ENCODE measurements around the gene IFNAR1.

Gene IFNAR1

DNA sequence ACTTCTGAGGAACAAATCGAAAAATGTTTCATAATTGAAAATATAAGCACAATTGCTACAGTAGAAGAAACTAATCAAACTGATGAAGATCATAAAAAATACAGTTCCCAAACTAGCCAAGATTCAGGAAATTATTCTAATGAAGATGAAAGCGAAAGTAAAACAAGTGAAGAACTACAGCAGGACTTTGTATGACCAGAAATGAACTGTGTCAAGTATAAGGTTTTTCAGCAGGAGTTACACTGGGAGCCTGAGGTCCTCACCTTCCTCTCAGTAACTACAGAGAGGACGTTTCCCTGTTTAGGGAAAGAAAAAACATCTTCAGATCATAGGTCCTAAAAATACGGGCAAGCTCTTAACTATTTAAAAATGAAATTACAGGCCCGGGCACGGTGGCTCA is 30.6 kb downstream of the IFNAR1 start:
- H3K36me3 ChIP-seq (replicated peaks in 1 of 2; ENCODE audit: control insufficient read depth in 2 of 2, insufficient read depth in 2 of 2, low read length in 2 of 2), result peaks cover 11 to 64% of the 10 kb centered on the region in 2 donors
- H3K4me3 ChIP-seq (ENCODE audit: low read length in 2 of 2), result no peak overlapping the region
- no peak overlapping the region for H3K18ac ChIP-seq (ENCODE audit: low read length)
- no CpG with 5 or more reads among the region's 6 CpGs for WGBS, 2 donors (ENCODE audit: extremely low coverage in 2 of 2, insufficient read length in 2 of 2, insufficient replicate concordance in 1 of 2)
- H2BK5ac ChIP-seq (ENCODE audit: low read length), result no peak overlapping the region
- no peak for DNase-seq (ENCODE audit: low spot score)
- no peak overlapping the region for H3K23ac ChIP-seq (ENCODE audit: low read depth, low read length, poor library complexity)
- H2BK12ac ChIP-seq (ENCODE audit: low read length), result no peak overlapping the region
- H3K4me1 ChIP-seq (ENCODE audit: control insufficient read depth in 2 of 2, insufficient read depth in 1 of 2, low read depth in 1 of 2, low read length in 2 of 2), result no peaks in the 10 kb centered on the region
- no peaks in the 10 kb centered on the region for H3K27me3 ChIP-seq (ENCODE audit: control insufficient read depth in 3 of 3, insufficient read depth in 3 of 3, low read depth in 1 of 3, low read length in 3 of 3)
- H2AK5ac ChIP-seq (ENCODE audit: low read depth, low read length), result no peak overlapping the region
- no peak overlapping the region for H2AFZ ChIP-seq (ENCODE audit: low read length)
- H3K27ac ChIP-seq (replicated peaks; ENCODE audit: low read length), result no peak overlapping the region
- no peak overlapping the region for H2BK120ac ChIP-seq (ENCODE audit: low read depth, low read length)
- H4K8ac ChIP-seq (ENCODE audit: low read depth, low read length), result no peak overlapping the region
- no peak overlapping the region for H3K9ac ChIP-seq (ENCODE audit: low read depth, low read length, poor library complexity)
- H3K4ac ChIP-seq (ENCODE audit: low read length), result no peak overlapping the region
- H4K91ac ChIP-seq (ENCODE audit: low read depth, low read length, poor library complexity), result no peak overlapping the region
- no peaks in the 10 kb centered on the region for H3K9me3 ChIP-seq (replicated peaks in 1 of 2; ENCODE audit: control insufficient read depth in 2 of 2, insufficient read depth in 1 of 2, low read depth in 1 of 2, low read length in 2 of 2)
- H3K14ac ChIP-seq (ENCODE audit: low read length), result no peak overlapping the region
- no peak overlapping the region for H3K4me2 ChIP-seq (ENCODE audit: insufficient read depth, low read length, poor library complexity, severe bottlenecking)
- H2BK15ac ChIP-seq (ENCODE audit: low read length), result no peak overlapping the region
- H3K79me1 ChIP-seq (ENCODE audit: low read depth, low read length), result no peaks in the 10 kb centered on the region

- H3K9me3 ChIP-seq (replicated peaks in 1 of 2; ENCODE audit: control insufficient read depth in 2 of 2, insufficient read depth in 1 of 2, low read depth in 1 of 2, low read length in 2 of 2), result no peaks in the 10 kb centered on the region
Observed at GRCh38 chr21:33355996-33356395, 31.2 kb downstream of the IFNAR1 start.

DNA sequence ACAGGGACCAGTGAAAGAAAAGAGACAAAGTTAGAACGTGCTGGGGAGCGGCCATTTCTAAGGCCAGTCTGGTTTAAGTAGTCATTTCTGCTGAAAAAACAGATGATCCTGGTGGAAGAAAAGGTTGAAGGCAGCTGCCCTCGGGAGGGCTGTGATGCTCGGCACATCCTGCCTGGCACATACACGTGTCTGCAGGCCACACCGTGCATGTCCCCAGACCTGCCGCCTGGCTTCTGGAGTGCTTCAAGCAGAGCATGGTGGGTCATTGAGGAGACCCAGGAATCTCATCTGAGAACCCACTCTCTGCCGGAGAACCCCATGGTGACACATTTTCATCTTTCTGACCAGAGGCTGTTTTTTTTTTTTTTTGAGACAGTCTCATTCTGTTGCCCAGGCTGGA is 32.4 kb downstream of the IFNAR1 start:
- no peaks in the 10 kb centered on the region for H3K27me3 ChIP-seq (ENCODE audit: control insufficient read depth in 3 of 3, insufficient read depth in 3 of 3, low read depth in 1 of 3, low read length in 3 of 3)
- H3K4me3 ChIP-seq (ENCODE audit: low read length in 2 of 2), result no peak overlapping the region
- H4K8ac ChIP-seq (ENCODE audit: low read depth, low read length), result no peak overlapping the region
- H2AK5ac ChIP-seq (ENCODE audit: low read depth, low read length), result no peak overlapping the region
- H3K4ac ChIP-seq (ENCODE audit: low read length), result no peak overlapping the region
- H3K23ac ChIP-seq (ENCODE audit: low read depth, low read length, poor library complexity), result no peak overlapping the region
- DNase-seq (ENCODE audit: low spot score), result no peak
- no peak overlapping the region for H2AFZ ChIP-seq (ENCODE audit: low read length)
- H2BK15ac ChIP-seq (ENCODE audit: low read length), result no peak overlapping the region
- H4K91ac ChIP-seq (ENCODE audit: low read depth, low read length, poor library complexity), result no peak overlapping the region
- no peaks in the 10 kb centered on the region for H3K79me1 ChIP-seq (ENCODE audit: low read depth, low read length)
- no peak overlapping the region for H3K4me2 ChIP-seq (ENCODE audit: insufficient read depth, low read length, poor library complexity, severe bottlenecking)
- H3K27ac ChIP-seq (replicated peaks; ENCODE audit: low read length), result no peak overlapping the region
- H3K14ac ChIP-seq (ENCODE audit: low read length), result no peak overlapping the region
- no peak overlapping the region for H2BK12ac ChIP-seq (ENCODE audit: low read length)
- no CpG with 5 or more reads among the region's 8 CpGs for WGBS, 2 donors (ENCODE audit: extremely low coverage in 2 of 2, insufficient read length in 2 of 2, insufficient replicate concordance in 1 of 2)
- H3K9ac ChIP-seq (ENCODE audit: low read depth, low read length, poor library complexity), result no peak overlapping the region
- no peak overlapping the region for H2BK5ac ChIP-seq (ENCODE audit: low read length)
- H3K9me3 ChIP-seq (replicated peaks in 1 of 2; ENCODE audit: control insufficient read depth in 2 of 2, insufficient read depth in 1 of 2, low read depth in 1 of 2, low read length in 2 of 2), result no peaks in the 10 kb centered on the region
- H3K18ac ChIP-seq (ENCODE audit: low read length), result peak overlapping the region; percentile 13
- H3K4me1 ChIP-seq (ENCODE audit: control insufficient read depth in 2 of 2, insufficient read depth in 1 of 2, low read depth in 1 of 2, low read length in 2 of 2), result no peaks in the 10 kb centered on the region
- peaks cover 8 to 47% of the 10 kb centered on the region in 2 donors for H3K36me3 ChIP-seq (replicated peaks in 1 of 2; ENCODE audit: control insufficient read depth in 2 of 2, insufficient read depth in 2 of 2, low read length in 2 of 2)
- H2BK120ac ChIP-seq (ENCODE audit: low read depth, low read length), result no peak overlapping the region

More at GRCh38 chr21:33355996-33356395, 31.2 kb downstream of the IFNAR1 start:
- H3K9ac ChIP-seq (ENCODE audit: low read depth, low read length, poor library complexity), result no peak overlapping the region
- H3K23ac ChIP-seq (ENCODE audit: low read depth, low read length, poor library complexity), result no peak overlapping the region
- no peaks in the 10 kb centered on the region for H3K27me3 ChIP-seq (ENCODE audit: control insufficient read depth in 3 of 3, insufficient read depth in 3 of 3, low read depth in 1 of 3, low read length in 3 of 3)
- no peak overlapping the region for H2AFZ ChIP-seq (ENCODE audit: low read length)
- no peak overlapping the region for H2BK120ac ChIP-seq (ENCODE audit: low read depth, low read length)
- H3K27ac ChIP-seq (replicated peaks; ENCODE audit: low read length), result no peak overlapping the region
- no peak overlapping the region for H3K14ac ChIP-seq (ENCODE audit: low read length)
- H3K18ac ChIP-seq (ENCODE audit: low read length), result no peak overlapping the region
- no CpG with 5 or more reads among the region's 11 CpGs for WGBS, 2 donors (ENCODE audit: extremely low coverage in 2 of 2, insufficient read length in 2 of 2, insufficient replicate concordance in 1 of 2)
- no peak overlapping the region for H2BK15ac ChIP-seq (ENCODE audit: low read length)
- no peak overlapping the region for H4K8ac ChIP-seq (ENCODE audit: low read depth, low read length)
- no peak overlapping the region for H3K4me2 ChIP-seq (ENCODE audit: insufficient read depth, low read length, poor library complexity, severe bottlenecking)
- peaks cover 11 to 58% of the 10 kb centered on the region in 2 donors for H3K36me3 ChIP-seq (replicated peaks in 1 of 2; ENCODE audit: control insufficient read depth in 2 of 2, insufficient read depth in 2 of 2, low read length in 2 of 2)
- no peak for DNase-seq (ENCODE audit: low spot score)
- no peak overlapping the region for H2BK5ac ChIP-seq (ENCODE audit: low read length)
- H3K79me1 ChIP-seq (ENCODE audit: low read depth, low read length), result no peaks in the 10 kb centered on the region
- H2AK5ac ChIP-seq (ENCODE audit: low read depth, low read length), result no peak overlapping the region
- no peak overlapping the region for H4K91ac ChIP-seq (ENCODE audit: low read depth, low read length, poor library complexity)
- no peak overlapping the region for H3K4ac ChIP-seq (ENCODE audit: low read length)
- no peak overlapping the region for H2BK12ac ChIP-seq (ENCODE audit: low read length)
- no peak overlapping the region for H3K4me3 ChIP-seq (ENCODE audit: low read length in 2 of 2)
- no peaks in the 10 kb centered on the region for H3K4me1 ChIP-seq (ENCODE audit: control insufficient read depth in 2 of 2, insufficient read depth in 1 of 2, low read depth in 1 of 2, low read length in 2 of 2)

DNA sequence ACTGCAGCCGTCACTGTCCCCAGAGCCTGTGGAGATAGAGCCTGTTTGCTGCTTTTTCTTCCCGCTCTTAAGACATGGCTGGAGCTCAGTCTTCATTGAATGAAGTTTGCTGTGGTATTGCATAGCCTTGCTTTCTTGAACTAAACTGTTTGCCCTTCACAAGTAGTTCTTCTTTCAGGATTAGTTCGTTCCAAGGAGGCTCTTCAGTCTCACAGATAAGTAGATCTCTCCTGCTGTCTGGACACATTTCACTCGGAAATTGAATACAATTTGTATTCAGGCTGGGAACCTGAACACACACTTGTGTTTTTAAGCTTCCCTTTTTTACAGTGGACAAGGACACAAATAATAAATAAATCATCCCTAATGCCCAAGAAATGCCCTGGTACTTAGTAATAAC is 34.7 kb downstream of the IFNAR1 start:
- H3K4ac ChIP-seq (ENCODE audit: low read length), result no peak overlapping the region
- H2BK12ac ChIP-seq (ENCODE audit: low read length), result no peak overlapping the region
- H3K4me2 ChIP-seq (ENCODE audit: insufficient read depth, low read length, poor library complexity, severe bottlenecking), result no peak overlapping the region
- no CpG with 5 or more reads among the region's 4 CpGs for WGBS, 2 donors (ENCODE audit: extremely low coverage in 2 of 2, insufficient read length in 2 of 2, insufficient replicate concordance in 1 of 2)
- H3K27me3 ChIP-seq (ENCODE audit: control insufficient read depth in 3 of 3, insufficient read depth in 3 of 3, low read depth in 1 of 3, low read length in 3 of 3), result no peaks in the 10 kb centered on the region
- H4K91ac ChIP-seq (ENCODE audit: low read depth, low read length, poor library complexity), result no peak overlapping the region
- no peak overlapping the region for H3K4me3 ChIP-seq (ENCODE audit: low read length in 2 of 2)
- H3K79me1 ChIP-seq (ENCODE audit: low read depth, low read length), result no peaks in the 10 kb centered on the region
- H2BK15ac ChIP-seq (ENCODE audit: low read length), result no peak overlapping the region
- H3K23ac ChIP-seq (ENCODE audit: low read depth, low read length, poor library complexity), result no peak overlapping the region
- no peak overlapping the region for H4K8ac ChIP-seq (ENCODE audit: low read depth, low read length)
- no peak overlapping the region for H2AFZ ChIP-seq (ENCODE audit: low read length)
- no peak overlapping the region for H2BK120ac ChIP-seq (ENCODE audit: low read depth, low read length)
- H2AK5ac ChIP-seq (ENCODE audit: low read depth, low read length), result no peak overlapping the region
- no peak overlapping the region for H2BK5ac ChIP-seq (ENCODE audit: low read length)
- no peaks in the 10 kb centered on the region for H3K4me1 ChIP-seq (ENCODE audit: control insufficient read depth in 2 of 2, insufficient read depth in 1 of 2, low read depth in 1 of 2, low read length in 2 of 2)
- no peak overlapping the region for H3K18ac ChIP-seq (ENCODE audit: low read length)
- H3K9ac ChIP-seq (ENCODE audit: low read depth, low read length, poor library complexity), result no peak overlapping the region
- DNase-seq (ENCODE audit: low spot score), result no peak
- peaks cover 8 to 28% of the 10 kb centered on the region in 2 donors for H3K36me3 ChIP-seq (replicated peaks in 1 of 2; ENCODE audit: control insufficient read depth in 2 of 2, insufficient read depth in 2 of 2, low read length in 2 of 2)
- no peak overlapping the region for H3K14ac ChIP-seq (ENCODE audit: low read length)
- H3K9me3 ChIP-seq (replicated peaks in 1 of 2; ENCODE audit: control insufficient read depth in 2 of 2, insufficient read depth in 1 of 2, low read depth in 1 of 2, low read length in 2 of 2), result no peaks in the 10 kb centered on the region
- H3K27ac ChIP-seq (replicated peaks; ENCODE audit: low read length), result no peak overlapping the region

All from neuronal stem cell (in vitro differentiated cells).